ENCODE measurements around the gene CDKAL1. TPM values are rescaled to one million over a fixed set of nuclear protein-coding genes. Genes with fewer than 3 reads are reported as not detected.

Gene CDKAL1
- total and polyA plus RNA-seq, 2 of the 8 experiments (the other 6 are each of a cell fraction or from before 2014, with no cell fraction given): 8.4 to 24.6 TPM

GRCh38 chr6:20919677-20920385, 385.6 kb downstream of the CDKAL1 start:
- Histone ChIP-seq H2AFZ (ENCODE audit: low read length) (no peak overlapping the region), H3K27me3 (replicated peaks in 1 of 4; ENCODE audit: control insufficient read depth in 3 of 4, extremely low read depth in 1 of 4, insufficient read depth in 3 of 4, low read length in 3 of 4) (no peaks in the 10 kb centered on the region), H4K91ac (replicated peaks; ENCODE audit: insufficient read length, low read length) (no peak overlapping the region), H3K56ac (replicated peaks; ENCODE audit: insufficient read length, low read depth, low read length) (no peak overlapping the region), H3K23me2 (ENCODE audit: low read depth, low read length) (no peaks in the 10 kb centered on the region), H3K4me2 (ENCODE audit: insufficient read depth in 1 of 2, low read depth in 2 of 2, low read length in 2 of 2) (no peak overlapping the region), H3K4me3 (ENCODE audit: extremely low read depth in 1 of 4, insufficient read depth in 2 of 4, low read depth in 3 of 4, low read length in 4 of 4) (no peak overlapping the region), H3K4me1 (replicated peaks in 1 of 4; ENCODE audit: control insufficient read depth in 3 of 4, insufficient read depth in 4 of 4, low read length in 3 of 4) (no peaks in the 10 kb centered on the region), H2BK12ac (ENCODE audit: low read depth, low read length) (no peak overlapping the region), H2BK120ac (replicated peaks; ENCODE audit: low read depth, low read length) (no peak overlapping the region), H3K18ac (ENCODE audit: extremely low read depth, low read length) (no peak overlapping the region), H2BK15ac (ENCODE audit: low read length) (no peak overlapping the region), H3K79me1 (ENCODE audit: low read depth, low read length) (no peaks in the 10 kb centered on the region), H2BK5ac (ENCODE audit: low read depth, low read length) (no peak overlapping the region), H3K27ac (ENCODE audit: low read depth, low read length) (no peak overlapping the region), H3K4ac (replicated peaks; ENCODE audit: insufficient read length, low read depth, low read length) (no peak overlapping the region), H2BK20ac (ENCODE audit: low read length) (no peak overlapping the region), H3K9ac (replicated peaks in 1 of 4; ENCODE audit: extremely low read depth in 1 of 4, low read depth in 3 of 4, low read length in 3 of 4) (no peak overlapping the region), H4K8ac (ENCODE audit: extremely low read depth, insufficient read depth, low read length) (no peak overlapping the region), H3K9me3 (ENCODE audit: insufficient read depth in 2 of 2, low read depth in 1 of 2, low read length in 1 of 2) (peaks cover 2 to 6% of the 10 kb centered on the region in 2 experiments; a peak in 2 of 4 replicates), H3K23ac (ENCODE audit: insufficient read length) (no peak overlapping the region), H3K14ac (ENCODE audit: insufficient read length) (no peak overlapping the region), H3K79me2 (ENCODE audit: control insufficient read depth in 1 of 2, insufficient read depth in 2 of 2, low read length in 2 of 2) (no peaks in the 10 kb centered on the region), H3K36me3 (ENCODE audit: control insufficient read depth in 2 of 4, insufficient read depth in 4 of 4, low read length in 3 of 4) (no peaks in the 10 kb centered on the region), H4K5ac (ENCODE audit: insufficient read length, low read depth, low read length) (no peak overlapping the region), H2AK5ac (ENCODE audit: low read depth, low read length) (no peak overlapping the region), H4K20me1 (replicated peaks in 1 of 2; ENCODE audit: control insufficient read depth in 1 of 2, insufficient read depth in 2 of 2, low read length in 2 of 2) (no peaks in the 10 kb centered on the region)
- WGBS, 2 experiments (ENCODE audit: extremely low coverage in 1 of 2, insufficient coverage in 1 of 2, insufficient read length in 1 of 2, insufficient replicate concordance in 2 of 2, low coverage in 1 of 2, low lambda C conversion rate in 2 of 2, missing lambda C conversion rate in 1 of 2): 90% methylated on average over 4 of the region's 4 CpGs; no CpG with 5 or more reads in 1 of the 2 experiments
- no peak for TF ChIP-seq TBP (IDR thresholded peaks at IDR 0.05; ENCODE audit: low read depth, low read length)
- no peak for TF ChIP-seq CHD1 (IDR thresholded peaks at IDR 0.05; ENCODE audit: low read depth, low read length)
- no peak for TF ChIP-seq FOSL1 (IDR thresholded peaks at IDR 0.05; ENCODE audit: insufficient read depth, low read depth, low read length)
- no peak for TF ChIP-seq SP2 (IDR thresholded peaks at IDR 0.05; ENCODE audit: low read length)
- no peak for TF ChIP-seq SRF (IDR thresholded peaks at IDR 0.05; ENCODE audit: low read depth, low read length)
- no peak for TF ChIP-seq BACH1 (IDR thresholded peaks at IDR 0.05; ENCODE audit: low read length)
- TF ChIP-seq HDAC2 (IDR thresholded peaks at IDR 0.05; ENCODE audit: borderline replicate concordance in 1 of 2, low read depth in 2 of 2, low read length in 2 of 2): no peak
- TF ChIP-seq MAFK (IDR thresholded peaks at IDR 0.05; ENCODE audit: low read depth, low read length): no peak
- no peak for TF ChIP-seq GABPA (IDR thresholded peaks at IDR 0.05; ENCODE audit: borderline replicate concordance, insufficient read depth, low read length)
- no peak for TF ChIP-seq NANOG (IDR thresholded peaks at IDR 0.05; ENCODE audit: insufficient read depth, low read depth, low read length, poor library complexity, severe bottlenecking)
- FAIRE-seq (no peak), DNase-seq (ENCODE audit: low read depth in 1 of 2, low spot score in 2 of 2) (no peak)
- ChIA-PET CTCF (ENCODE audit: partially characterized antibody) (no interaction called here), POLR2A (ENCODE audit: partially characterized antibody) (no interaction called here)

Data from H1 (cell line).